ENCODE data around the gene STPG4.

DNA sequence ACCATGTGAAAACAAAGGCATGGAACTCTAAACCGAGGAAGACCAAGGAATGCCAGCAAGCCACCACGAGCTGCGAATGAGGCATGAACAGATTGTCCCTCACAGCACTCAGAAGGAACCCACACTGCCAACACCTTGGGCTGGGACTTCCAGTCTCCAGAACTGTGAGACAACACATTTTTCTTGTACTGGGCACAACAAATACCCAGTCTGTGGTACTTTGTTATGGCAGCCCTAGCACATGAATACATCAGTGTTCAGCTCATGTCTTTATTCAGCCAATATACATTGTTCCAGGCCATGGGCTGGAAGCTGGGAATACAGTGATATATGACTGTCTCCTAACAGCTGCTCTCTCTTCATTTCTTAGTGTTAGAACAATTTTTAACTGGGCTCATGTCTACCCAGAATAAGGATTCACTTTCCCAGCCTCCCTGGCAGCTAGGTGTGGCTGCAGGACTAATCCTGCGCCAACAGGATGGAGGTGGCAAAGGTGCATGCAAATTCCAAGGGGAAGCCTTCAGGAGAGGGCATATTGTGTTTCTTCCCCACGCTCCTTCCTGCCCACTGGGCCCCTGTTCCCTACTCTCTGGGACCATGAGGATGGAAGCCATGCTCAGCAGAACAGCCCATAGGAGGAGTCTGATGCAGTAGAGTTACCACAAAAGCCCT, 59.6 kb downstream of the STPG4 start:
- TF ChIP-seq TOX (CRISPR knock-in tag; IDR thresholded peaks at IDR 0.05; ENCODE audit: borderline replicate concordance) (no peak), ZFP3 (CRISPR knock-in tag; IDR thresholded peaks at IDR 0.05) (no peak)
- TF ChIP-seq, protein P1, sequence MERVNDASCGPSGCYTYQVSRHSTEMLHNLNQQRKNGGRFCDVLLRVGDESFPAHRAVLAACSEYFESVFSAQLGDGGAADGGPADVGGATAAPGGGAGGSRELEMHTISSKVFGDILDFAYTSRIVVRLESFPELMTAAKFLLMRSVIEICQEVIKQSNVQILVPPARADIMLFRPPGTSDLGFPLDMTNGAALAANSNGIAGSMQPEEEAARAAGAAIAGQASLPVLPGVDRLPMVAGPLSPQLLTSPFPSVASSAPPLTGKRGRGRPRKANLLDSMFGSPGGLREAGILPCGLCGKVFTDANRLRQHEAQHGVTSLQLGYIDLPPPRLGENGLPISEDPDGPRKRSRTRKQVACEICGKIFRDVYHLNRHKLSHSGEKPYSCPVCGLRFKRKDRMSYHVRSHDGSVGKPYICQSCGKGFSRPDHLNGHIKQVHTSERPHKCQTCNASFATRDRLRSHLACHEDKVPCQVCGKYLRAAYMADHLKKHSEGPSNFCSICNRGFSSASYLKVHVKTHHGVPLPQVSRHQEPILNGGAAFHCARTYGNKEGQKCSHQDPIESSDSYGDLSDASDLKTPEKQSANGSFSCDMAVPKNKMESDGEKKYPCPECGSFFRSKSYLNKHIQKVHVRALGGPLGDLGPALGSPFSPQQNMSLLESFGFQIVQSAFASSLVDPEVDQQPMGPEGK (CRISPR knock-in tag; IDR thresholded peaks at IDR 0.05; ENCODE audit: borderline replicate concordance) = no peak
